ENCODE data around the gene MOB2.

GRCh38 chr11:1428762-1429316 lies 57.7 kb downstream of the MOB2 start:
- TF ChIP-seq CTCF (IDR thresholded peaks at IDR 0.05) (no peak), POLR2A (IDR thresholded peaks at IDR 0.05) (no peak)
